ENCODE results near the gene SIRT2.
"Not testable (repeated sequence)": the region's sequence is repeated elsewhere in the genome, so short reads cannot be mapped to it uniquely, and the experiment has no call there.

Gene SIRT2

DNA sequence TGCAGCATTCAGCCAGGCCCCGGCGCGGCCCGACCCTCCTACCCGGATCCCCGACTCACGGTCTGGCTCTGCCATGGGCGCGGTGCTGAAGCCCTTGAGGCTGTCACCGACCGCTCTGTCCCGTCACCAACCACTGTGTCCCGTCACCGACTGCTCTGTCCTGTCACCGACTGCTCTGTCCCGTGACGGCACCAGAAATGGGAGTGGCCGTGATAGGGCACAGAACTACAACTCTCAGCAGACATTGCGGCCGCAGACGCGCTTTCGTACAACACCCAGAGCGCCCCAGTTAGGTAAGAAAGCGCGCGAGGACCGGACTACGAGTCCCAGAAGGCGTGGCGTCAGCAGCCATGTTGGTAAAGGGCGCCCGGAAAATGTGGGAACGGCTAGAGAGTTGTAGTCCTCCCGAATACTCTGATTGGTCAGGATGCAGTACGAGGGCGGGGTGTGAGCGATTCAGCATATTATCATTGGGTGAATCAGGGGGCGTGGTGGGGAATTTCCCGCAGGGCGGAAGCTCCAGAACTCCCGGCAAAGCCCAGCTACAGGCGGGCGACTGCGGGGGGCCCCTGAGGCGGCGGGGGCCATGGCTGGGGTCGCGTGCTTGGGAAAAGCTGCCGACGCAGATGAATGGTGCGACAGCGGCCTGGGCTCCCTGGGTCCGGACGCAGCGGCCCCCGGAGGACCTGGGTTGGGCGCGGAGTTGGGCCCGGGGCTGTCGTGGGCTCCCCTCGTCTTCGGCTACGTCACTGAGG is at the start of gene SIRT2, which contains the start of gene NFKBIB:
SIRT2 (minus strand) TSS at position 172 of the 755 bp plus-strand sequence; CDS start at position 75, 97 bp downstream.
NFKBIB (plus strand) TSS at position 523 of the 755 bp plus-strand sequence; CDS start at position 587, 64 bp downstream.
- DNase-seq (ENCODE audit: low spot score), result peak; percentile 99

- no peak for DNase-seq (ENCODE audit: low spot score)
These were observed 47.0 kb upstream of the SIRT2 start for GRCh38 chr19:38946229-38947010.

- DNase-seq (ENCODE audit: low spot score), result no peak
These were observed 46.3 kb upstream of the SIRT2 start for GRCh38 chr19:38945562-38946228.

DNA sequence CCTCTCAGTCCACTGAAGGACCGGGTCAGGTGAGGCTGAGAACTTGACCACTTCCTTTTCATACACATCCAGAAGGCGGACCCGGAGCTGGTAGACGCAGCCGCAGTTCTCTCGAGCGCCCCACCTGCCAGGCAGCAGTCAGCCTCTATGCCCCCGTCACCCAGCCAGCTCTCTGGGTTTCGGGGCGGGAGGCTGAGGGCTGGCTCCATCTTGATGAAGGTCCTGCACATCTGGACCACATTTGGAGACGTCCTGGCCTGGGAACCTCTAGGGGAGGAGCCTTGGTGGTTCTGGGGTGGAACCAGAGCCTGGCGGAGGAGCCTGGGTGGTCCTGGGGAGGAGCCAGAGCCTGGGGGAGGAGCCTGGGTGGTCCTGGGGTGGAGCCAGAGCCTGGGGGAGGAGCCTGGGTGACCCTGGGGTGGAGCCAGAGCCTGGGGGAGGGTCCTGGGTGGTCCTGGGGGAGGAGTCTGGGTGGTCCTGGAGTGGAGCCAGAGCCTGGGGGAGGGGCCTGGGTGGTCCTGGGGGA is 45.6 kb upstream of the SIRT2 start:
- no peak for DNase-seq (ENCODE audit: low spot score)

- no peak for DNase-seq (ENCODE audit: low spot score)
These were observed 43.2 kb upstream of the SIRT2 start for GRCh38 chr19:38942471-38943181.

GRCh38 chr19:38941979-38942378 is 42.6 kb upstream of the SIRT2 start:
- no peak for DNase-seq (ENCODE audit: low spot score)

GRCh38 chr19:38941466-38941865 is 42.0 kb upstream of the SIRT2 start:
- DNase-seq (ENCODE audit: low spot score), result not testable (repeated sequence)

DNA sequence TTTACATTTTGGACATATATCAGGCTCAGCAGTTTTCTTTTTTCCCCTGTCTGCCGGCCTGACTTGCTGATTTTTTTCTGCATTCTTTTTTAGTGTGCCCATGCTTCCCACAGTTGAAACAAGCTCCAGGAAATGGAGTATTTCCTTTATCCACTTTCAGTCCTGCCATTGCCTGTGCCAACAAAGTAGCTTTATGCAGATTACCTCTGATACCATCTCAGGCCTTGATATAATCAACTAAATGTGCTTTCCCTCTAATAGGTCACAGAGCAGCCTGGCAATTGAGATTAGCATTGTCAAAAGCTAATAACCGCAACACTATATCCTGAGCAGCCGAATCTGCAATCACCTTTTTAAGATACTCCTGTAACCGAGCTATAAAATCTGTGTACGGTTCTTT is 40.5 kb upstream of the SIRT2 start:
- DNase-seq (ENCODE audit: low spot score), result no peak

DNA sequence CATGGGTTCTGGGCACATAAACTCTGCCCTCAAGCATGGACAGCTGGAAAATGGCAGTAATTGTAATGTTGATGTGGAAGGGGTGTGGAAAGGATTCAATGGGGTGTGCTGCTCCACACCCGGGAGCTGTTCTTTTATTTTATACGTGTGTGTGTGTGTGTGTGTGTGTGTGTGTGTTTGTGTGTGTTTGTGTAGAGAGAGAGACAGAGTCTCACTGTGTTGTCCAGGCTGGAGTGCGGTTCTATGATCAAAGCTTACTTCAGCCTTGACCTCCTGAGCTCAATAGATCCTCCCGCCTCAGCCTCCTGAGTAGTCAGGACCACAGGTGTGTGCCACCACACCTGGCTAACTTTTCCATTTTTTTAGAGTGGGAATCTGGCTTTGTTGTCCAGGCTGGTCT is 34.1 kb upstream of the SIRT2 start:
- no peak for DNase-seq (ENCODE audit: low spot score)

- DNase-seq (ENCODE audit: low spot score), result no peak
These were observed 33.2 kb upstream of the SIRT2 start for GRCh38 chr19:38932425-38933179.

DNA sequence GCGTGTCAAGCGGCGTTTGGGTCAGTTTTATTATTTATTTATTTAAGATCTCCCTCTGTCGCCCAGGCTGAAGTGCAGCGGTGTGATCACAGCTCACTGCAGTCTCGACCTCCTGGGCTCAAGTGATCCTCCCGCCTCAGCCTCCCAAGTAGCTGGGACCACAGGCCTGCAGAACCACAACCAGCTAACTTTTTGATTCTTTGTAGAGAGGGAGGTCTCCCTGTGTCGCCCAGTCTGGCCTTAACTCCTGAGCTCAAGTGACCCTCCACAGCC is 32.0 kb upstream of the SIRT2 start:
- DNase-seq (ENCODE audit: low spot score), result no peak

GRCh38 chr19:38930776-38931520 is 31.5 kb upstream of the SIRT2 start, which contains the start of gene MRPS12:
TSS of gene MRPS12 (plus strand) at chr19:38930944. CDS start at chr19:38931295, 351 bp downstream.
- peak; percentile 98 for DNase-seq (ENCODE audit: low spot score)

DNA sequence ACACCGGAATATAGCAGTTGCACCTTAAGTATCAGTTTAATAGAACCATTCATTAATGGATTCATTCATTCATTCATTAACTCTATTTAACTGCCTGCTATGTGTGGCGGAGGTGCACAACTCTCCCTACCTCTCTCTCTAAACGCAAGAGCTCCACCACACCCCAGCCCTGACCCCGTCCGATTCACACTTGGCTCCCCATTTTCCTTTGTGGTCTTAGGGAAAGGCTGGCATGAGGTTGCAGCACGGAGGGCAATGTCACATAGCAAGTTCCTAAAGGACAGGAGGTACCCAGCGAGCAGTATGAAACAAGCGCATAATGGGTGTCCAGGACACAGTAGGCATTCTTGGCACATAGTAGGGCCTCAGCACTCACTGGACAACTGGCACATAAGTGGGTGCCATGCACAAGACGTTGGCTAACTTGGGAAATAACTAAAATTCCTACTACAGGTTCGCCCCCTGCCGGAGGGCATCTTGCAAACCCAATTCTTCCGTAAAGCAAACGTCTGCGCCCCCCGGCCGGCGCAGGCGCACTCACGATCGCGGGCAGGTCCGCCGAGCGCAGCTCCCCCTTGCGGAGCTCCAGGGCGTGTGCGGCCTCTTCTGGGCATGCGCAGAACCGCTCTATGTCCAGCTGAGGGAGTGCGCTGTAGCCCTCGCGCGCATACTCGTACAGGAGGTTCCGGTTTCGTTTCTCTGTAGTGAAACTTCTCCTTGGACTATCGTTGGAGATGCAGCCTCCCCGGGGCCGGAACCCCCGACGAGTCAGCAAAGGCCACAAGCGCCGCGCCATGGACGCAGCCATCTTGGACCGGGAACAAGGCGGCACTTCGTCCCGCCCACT is 30.7 kb upstream of the SIRT2 start, which contains the start of gene SARS2:
SARS2 (minus strand) TSS at position 835 of the 847 bp plus-strand sequence; CDS start at position 808, 27 bp downstream.
- DNase-seq (ENCODE audit: low spot score), result peak; percentile 97

GRCh38 chr19:38928391-38929001 is 29.1 kb upstream of the SIRT2 start:
- DNase-seq (ENCODE audit: low spot score), result no peak

DNA sequence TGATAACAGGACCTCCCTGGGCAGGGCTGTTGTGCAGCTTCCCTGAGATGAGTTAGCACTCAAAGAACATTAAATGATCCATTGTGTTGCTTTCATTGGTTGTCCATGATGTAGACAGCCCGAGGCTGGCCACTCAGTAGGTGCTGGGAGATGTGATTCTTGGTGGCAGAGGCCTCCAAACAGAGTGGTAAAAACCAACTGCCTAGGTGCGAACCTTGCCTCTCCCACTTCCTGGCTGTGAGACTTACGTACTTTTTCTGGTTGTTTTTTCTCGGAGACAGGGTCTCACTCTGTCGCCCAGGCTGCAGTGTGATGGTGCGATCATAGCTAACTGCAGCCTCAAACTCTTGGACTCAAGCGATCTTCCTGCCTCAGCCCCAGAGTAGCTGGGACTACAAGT is 25.0 kb upstream of the SIRT2 start:
- DNase-seq (ENCODE audit: low spot score), result no peak

DNA sequence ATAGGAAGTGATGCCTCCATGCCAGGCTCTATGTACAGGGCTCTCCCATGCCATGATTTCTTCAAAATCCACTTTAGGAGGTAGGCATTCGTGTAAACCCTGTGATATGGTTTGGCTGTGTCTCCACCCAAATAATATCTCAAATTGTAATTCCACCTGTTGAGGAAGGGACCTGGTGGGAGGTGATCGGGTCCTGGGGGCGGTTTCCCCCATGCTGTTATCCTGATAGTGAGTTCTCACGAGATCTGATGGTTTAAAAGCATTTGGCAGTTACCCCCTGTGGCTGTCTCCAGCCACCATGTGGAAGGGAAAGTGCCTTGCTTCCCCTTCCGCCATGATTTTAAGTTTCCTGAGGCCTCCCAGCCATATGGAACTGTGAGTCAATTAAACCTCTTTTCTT is 23.1 kb upstream of the SIRT2 start:
- DNase-seq (ENCODE audit: low spot score), result no peak

DNA sequence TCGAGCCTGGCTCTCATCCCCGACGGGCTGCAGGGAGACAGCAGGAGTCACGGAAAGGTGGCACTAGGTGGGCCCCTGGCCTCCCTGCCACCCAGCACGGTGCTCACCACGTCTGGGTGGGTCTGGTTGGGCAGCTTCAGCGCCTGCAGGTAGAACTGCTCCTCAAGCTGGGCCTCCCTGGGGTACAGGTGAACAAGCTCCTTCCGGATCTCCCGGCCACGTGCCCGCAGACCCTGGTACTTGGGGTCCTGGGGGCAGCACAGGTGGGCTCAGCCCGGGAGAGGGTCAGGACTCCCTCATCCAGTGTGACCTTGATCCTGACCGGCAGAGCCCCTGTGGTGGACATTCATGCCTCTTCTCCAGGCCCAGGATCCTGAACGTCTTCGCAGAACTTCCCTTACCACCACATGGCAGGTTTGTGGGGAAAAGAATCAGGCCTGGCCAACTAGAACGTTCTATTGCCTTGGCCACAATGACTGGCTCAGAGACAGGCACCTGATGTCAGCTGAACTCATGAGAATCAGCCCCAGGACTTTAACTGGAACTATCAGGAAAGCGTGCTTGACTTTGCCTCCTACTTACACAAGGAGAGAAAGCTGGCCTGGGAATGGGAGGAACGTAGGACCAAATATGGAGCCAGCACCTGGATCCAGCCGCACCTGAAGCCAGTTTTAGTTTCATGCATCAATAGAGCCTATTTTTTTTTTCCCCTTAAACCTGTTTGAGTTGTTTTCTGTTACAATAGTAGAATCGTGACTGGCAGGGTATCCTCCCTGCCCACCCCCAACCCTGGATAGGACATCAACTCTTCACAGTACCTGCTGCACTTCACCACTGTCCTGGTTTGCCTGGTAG is 22.2 kb upstream of the SIRT2 start:
- no peak for DNase-seq (ENCODE audit: low spot score)

All from COLO829 (cell line).